ENCODE measurements around the gene SDR42E1. TPM values are rescaled to one million over a fixed set of nuclear protein-coding genes. Genes with fewer than 3 reads are reported as not detected.

SDR42E1 gene
- total RNA-seq, 2 donors from 2014 or later = 2.6 to 3.4 TPM

GRCh38 chr16:82037251-82037650 lies 26.0 kb upstream of the SDR42E1 start:
- no peaks in the 10 kb centered on the region for H3K27me3 ChIP-seq
- H3K9me3 ChIP-seq = no peaks in the 10 kb centered on the region
- no peaks in the 10 kb centered on the region for H3K36me3 ChIP-seq (replicated peaks in 1 of 2; ENCODE audit: insufficient read depth in 1 of 2, low read depth in 2 of 2)
- ATAC-seq (no peak), DNase-seq (no peak)
- intact Hi-C loops (cut with DNase I) = no loop called here
- WGBS, 2 donors = 74 to 75% methylated on average over 4 of the region's 4 CpGs
- no peak overlapping the region for H3K4me3 ChIP-seq
- H3K4me1 ChIP-seq = peaks cover 14% of the 10 kb centered on the region
- H3K27ac ChIP-seq = no peak overlapping the region
- TF ChIP-seq POLR2A (IDR thresholded peaks at IDR 0.05) = no peak
- TF ChIP-seq CTCF (IDR thresholded peaks at IDR 0.05) = no peak

GRCh38 chr16:82034981-82035612 lies 23.8 kb upstream of the SDR42E1 start, which contains the start of gene HSD17B2:
HSD17B2 (plus strand) TSS chr16:82035253; CDS start chr16:82035425, 172 bp downstream.
- peak within 1 kb of the TSS in 1 of 2 donors; percentile 2 for H3K4me3 ChIP-seq
- no peaks in the 10 kb centered on the region for H3K27me3 ChIP-seq
- peak within 1 kb of the TSS in 3 of 4 donors; percentile 28 to 70 (median 50) for H3K27ac ChIP-seq
- DNase-seq = no peak
- no peaks in the 10 kb centered on the region for H3K9me3 ChIP-seq
- intact Hi-C loops (cut with DNase I) = no loop called here
- peaks cover 14% of the 10 kb centered on the region for H3K4me1 ChIP-seq
- H3K36me3 ChIP-seq (replicated peaks in 1 of 2; ENCODE audit: insufficient read depth in 1 of 2, low read depth in 2 of 2) = no peaks in the 10 kb centered on the region
- peak; percentile 74 for ATAC-seq
- WGBS, 2 donors = 49 to 50% methylated on average over 6 of the region's 6 CpGs
- TF ChIP-seq POLR2A (IDR thresholded peaks at IDR 0.05) (peak in 1 of 3 donors; percentile 14), CTCF (IDR thresholded peaks at IDR 0.05) (no peak)

GRCh38 chr16:82033683-82034300 lies 22.5 kb upstream of the SDR42E1 start:
- intact Hi-C loops (cut with DNase I) = no loop called here
- Histone ChIP-seq H3K4me3 (no peak overlapping the region), H3K9me3 (no peaks in the 10 kb centered on the region), H3K27ac (no peak overlapping the region), H3K4me1 (peaks cover 14% of the 10 kb centered on the region), H3K27me3 (no peaks in the 10 kb centered on the region), H3K36me3 (replicated peaks in 1 of 2; ENCODE audit: insufficient read depth in 1 of 2, low read depth in 2 of 2) (no peaks in the 10 kb centered on the region)
- TF ChIP-seq POLR2A (IDR thresholded peaks at IDR 0.05) (no peak), CTCF (IDR thresholded peaks at IDR 0.05) (no peak)
- 44 to 48% methylated on average over 8 of the region's 8 CpGs for WGBS, 2 donors
- DNase-seq (no peak), ATAC-seq (no peak)

DNA sequence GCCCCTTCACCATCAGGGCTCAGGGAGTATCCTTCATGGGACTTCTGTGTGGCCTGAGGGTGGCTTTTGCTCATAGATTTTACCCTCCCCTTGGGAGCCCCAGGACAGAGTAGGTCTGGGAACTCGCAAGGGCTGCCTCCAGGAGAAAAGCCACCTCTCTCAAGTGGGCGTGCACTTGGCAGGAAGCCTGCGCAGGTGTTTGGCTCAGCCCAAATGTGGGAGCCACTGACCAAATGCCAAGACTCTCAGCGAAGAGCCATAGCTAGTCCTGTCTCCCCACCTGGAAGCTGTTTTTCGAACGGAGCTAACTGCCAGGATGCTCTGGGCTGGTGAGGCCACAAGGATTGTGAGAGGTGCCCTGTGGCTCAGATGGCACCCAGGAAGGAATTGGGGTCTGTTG lies 21.7 kb upstream of the SDR42E1 start:
- TF ChIP-seq POLR2A (IDR thresholded peaks at IDR 0.05) (no peak), CTCF (IDR thresholded peaks at IDR 0.05) (no peak)
- no peaks in the 10 kb centered on the region for H3K36me3 ChIP-seq (replicated peaks in 1 of 2; ENCODE audit: insufficient read depth in 1 of 2, low read depth in 2 of 2)
- H3K4me1 ChIP-seq = peaks cover 14% of the 10 kb centered on the region
- WGBS, 2 donors = 53 to 57% methylated on average over 4 to 6 of the region's 6 CpGs
- no peak overlapping the region for H3K4me3 ChIP-seq
- H3K27ac ChIP-seq = no peak overlapping the region
- no peaks in the 10 kb centered on the region for H3K27me3 ChIP-seq
- DNase-seq (peak in 3 of 4 donors; percentile 18 to 63 (median 28)), ATAC-seq (no peak)
- intact Hi-C loops (cut with DNase I) = no loop called here
- no peaks in the 10 kb centered on the region for H3K9me3 ChIP-seq
